ENCODE results near the gene SLAMF8. TPM values are rescaled to one million over a fixed set of nuclear protein-coding genes. Genes with fewer than 3 reads are reported as not detected.

Gene SLAMF8
- total RNA-seq, 1 donor from 2014 or later: not detected

DNA sequence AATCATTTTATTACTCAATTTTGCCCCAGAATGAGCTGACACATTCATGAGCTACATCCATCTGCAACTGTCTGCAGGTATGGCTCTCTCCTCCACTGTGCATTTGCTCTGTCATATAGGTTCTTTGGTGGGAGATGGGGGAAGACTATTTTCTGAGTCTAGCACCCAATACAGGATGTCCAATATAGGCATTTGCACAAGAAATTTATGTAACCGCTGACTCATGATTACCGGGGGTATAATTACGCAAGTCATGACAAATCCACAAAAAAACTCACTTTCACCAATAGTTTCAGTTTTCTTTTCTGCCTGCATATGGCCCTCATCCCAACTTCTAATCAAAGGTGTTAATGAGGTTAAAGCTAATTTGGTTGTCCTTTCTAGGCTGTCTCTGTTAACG, 53.3 kb downstream of the SLAMF8 start:
- Mint-ChIP-seq H3K27me3 (no peaks in the 10 kb centered on the region), H3K36me3 (no peaks in the 10 kb centered on the region), H3K27ac (no peak overlapping the region), H3K4me1 (ENCODE audit: unreplicated experiment) (no peaks in the 10 kb centered on the region), H3K9me3 (no peaks in the 10 kb centered on the region), H3K4me3 (no peak overlapping the region)
- no peak for DNase-seq (ENCODE audit: extremely low spot score, unreplicated experiment)
- TF ChIP-seq, protein P1, sequence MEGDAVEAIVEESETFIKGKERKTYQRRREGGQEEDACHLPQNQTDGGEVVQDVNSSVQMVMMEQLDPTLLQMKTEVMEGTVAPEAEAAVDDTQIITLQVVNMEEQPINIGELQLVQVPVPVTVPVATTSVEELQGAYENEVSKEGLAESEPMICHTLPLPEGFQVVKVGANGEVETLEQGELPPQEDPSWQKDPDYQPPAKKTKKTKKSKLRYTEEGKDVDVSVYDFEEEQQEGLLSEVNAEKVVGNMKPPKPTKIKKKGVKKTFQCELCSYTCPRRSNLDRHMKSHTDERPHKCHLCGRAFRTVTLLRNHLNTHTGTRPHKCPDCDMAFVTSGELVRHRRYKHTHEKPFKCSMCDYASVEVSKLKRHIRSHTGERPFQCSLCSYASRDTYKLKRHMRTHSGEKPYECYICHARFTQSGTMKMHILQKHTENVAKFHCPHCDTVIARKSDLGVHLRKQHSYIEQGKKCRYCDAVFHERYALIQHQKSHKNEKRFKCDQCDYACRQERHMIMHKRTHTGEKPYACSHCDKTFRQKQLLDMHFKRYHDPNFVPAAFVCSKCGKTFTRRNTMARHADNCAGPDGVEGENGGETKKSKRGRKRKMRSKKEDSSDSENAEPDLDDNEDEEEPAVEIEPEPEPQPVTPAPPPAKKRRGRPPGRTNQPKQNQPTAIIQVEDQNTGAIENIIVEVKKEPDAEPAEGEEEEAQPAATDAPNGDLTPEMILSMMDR (conservative IDR thresholded peaks at IDR 0.05): no peak

DNA sequence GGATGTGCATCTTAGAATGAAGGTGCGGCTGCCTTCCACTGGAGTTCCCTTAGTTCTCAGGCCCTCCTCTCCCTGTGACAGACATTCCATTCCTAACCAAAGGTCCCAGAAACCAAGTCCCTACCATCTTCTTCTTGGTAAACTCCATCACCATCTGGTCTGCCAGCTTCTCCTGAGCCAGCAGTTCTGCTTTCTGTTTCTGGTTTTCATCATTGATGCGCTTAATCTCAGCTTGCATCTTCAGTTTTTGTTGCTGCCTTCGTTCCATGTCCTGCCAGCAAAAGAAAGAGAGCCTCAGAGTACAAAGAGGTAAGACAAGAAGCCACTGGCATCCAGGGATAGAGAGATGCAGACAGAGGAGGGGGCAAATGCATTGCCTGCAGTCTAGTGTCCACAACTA, 53.8 kb downstream of the SLAMF8 start:
- Mint-ChIP-seq H3K4me1 (ENCODE audit: unreplicated experiment) (no peaks in the 10 kb centered on the region), H3K9me3 (no peaks in the 10 kb centered on the region), H3K36me3 (no peaks in the 10 kb centered on the region), H3K4me3 (no peak overlapping the region), H3K27me3 (no peaks in the 10 kb centered on the region), H3K27ac (no peak overlapping the region)
- TF ChIP-seq, protein P1 (conservative IDR thresholded peaks at IDR 0.05): no peak
- no peak for DNase-seq (ENCODE audit: extremely low spot score, unreplicated experiment)

DNA sequence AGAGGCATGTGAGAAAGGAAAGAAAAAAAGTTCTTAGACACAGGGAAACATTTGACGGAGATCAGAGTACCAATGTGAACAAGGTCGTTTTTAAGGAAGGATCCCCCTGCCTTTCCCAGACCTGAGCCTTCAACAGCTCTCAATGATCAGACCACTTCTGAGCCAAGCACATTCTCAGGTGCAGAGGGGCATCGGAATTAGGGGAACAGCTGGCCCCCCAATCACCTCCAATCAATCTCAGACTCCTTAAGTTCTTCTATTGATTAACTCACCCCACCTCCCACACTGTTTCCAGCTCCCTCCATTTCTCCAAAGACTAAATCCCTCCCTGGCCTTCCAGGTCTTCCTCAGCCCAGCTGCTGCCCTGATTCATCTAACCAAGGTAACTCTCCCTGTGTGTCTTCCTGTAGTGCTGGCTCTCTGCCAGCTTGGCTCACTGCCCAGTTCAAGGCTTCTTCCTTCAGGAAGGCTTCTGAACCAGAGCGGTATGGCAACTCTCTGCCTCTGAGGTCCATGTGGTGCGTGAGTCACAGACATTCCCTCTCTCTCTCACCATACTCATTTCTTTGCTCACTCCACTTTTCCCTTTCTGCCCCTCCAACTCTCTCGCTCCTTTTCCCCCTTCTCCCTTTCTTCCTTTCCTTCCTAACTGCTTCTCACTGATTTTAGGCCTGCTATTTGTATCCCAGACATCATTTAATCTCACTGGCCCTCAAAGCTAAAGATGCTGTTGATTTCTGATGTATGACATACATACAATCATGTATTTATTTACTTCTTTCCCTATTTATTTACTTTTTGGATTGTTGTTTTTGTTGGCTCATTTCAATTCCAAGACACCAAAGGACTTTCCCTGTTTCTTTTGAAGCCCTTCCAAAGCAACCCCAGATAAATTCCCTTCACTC, 55.2 kb downstream of the SLAMF8 start:
- H3K4me1 Mint-ChIP-seq (ENCODE audit: unreplicated experiment): no peaks in the 10 kb centered on the region
- H3K36me3 Mint-ChIP-seq: no peaks in the 10 kb centered on the region
- TF ChIP-seq, protein P1 (conservative IDR thresholded peaks at IDR 0.05): no peak
- H3K9me3 Mint-ChIP-seq: no peaks in the 10 kb centered on the region
- no peak overlapping the region for H3K4me3 Mint-ChIP-seq
- H3K27ac Mint-ChIP-seq: no peak overlapping the region
- DNase-seq (ENCODE audit: extremely low spot score, unreplicated experiment): no peak
- no peaks in the 10 kb centered on the region for H3K27me3 Mint-ChIP-seq

GRCh38 chr1:159882527-159882862, 55.8 kb downstream of the SLAMF8 start:
- no peaks in the 10 kb centered on the region for H3K36me3 Mint-ChIP-seq
- H3K27me3 Mint-ChIP-seq: no peaks in the 10 kb centered on the region
- no peaks in the 10 kb centered on the region for H3K4me1 Mint-ChIP-seq (ENCODE audit: unreplicated experiment)
- H3K27ac Mint-ChIP-seq: no peak overlapping the region
- no peak for DNase-seq (ENCODE audit: extremely low spot score, unreplicated experiment)
- no peaks in the 10 kb centered on the region for H3K9me3 Mint-ChIP-seq
- TF ChIP-seq, protein P1 (conservative IDR thresholded peaks at IDR 0.05): no peak
- H3K4me3 Mint-ChIP-seq: no peak overlapping the region

- Mint-ChIP-seq H3K9me3 (no peaks in the 10 kb centered on the region), H3K27ac (no peak overlapping the region), H3K4me3 (no peak overlapping the region), H3K27me3 (no peaks in the 10 kb centered on the region), H3K36me3 (no peaks in the 10 kb centered on the region), H3K4me1 (ENCODE audit: unreplicated experiment) (no peaks in the 10 kb centered on the region)
- TF ChIP-seq, protein P1 (conservative IDR thresholded peaks at IDR 0.05): no peak
- no peak for DNase-seq (ENCODE audit: extremely low spot score, unreplicated experiment)
These were observed 56.5 kb downstream of the SLAMF8 start for GRCh38 chr1:159883134-159883533.
